RPMI8226 (cell line): Measurements from ENCODE around the gene CGB7.
A peak's percentile ranks its signal among the peaks of the same experiment; 100 is the strongest.

ENCODE experiments used
- DNase-seq: peaks from one replicate; pipeline ENCODE4 v3.0.0-alpha.2; 2015

CGB7 gene

DNA sequence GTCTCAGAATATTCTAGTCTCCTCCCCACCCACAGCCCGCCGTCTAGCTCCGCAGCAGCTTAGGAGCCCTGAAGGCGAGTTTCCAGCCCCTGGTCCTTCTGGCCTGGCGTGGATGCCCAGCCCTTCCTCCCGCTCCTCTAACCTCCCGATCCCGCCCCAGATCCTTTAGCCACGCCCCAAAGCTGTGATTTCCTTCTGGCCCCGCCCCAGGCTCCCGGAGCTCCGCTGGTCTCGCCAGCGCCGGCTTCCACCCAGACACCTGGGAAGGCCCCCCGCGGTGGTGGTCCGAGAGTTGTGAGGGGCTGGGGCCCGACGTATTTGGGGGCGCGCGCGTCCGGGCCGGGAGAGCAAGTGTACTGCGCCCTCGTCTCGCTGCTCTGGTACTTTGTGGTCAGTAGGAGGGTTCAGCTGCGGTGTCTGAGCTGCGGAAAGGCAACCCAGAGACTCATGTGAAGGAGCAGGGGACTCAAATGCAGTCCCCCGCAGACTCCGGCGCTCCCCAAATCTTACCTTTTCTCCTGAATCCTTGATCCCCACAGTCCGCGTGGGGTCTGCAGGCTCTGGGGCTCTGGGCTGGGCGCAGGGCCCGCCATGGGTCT, at the start of gene CGB7:
TSS of gene CGB7 (minus strand) at position 114 of the 599 bp plus-strand sequence. CDS start 2,374 bp downstream, outside the sequence.
- no peak for DNase-seq

DNA sequence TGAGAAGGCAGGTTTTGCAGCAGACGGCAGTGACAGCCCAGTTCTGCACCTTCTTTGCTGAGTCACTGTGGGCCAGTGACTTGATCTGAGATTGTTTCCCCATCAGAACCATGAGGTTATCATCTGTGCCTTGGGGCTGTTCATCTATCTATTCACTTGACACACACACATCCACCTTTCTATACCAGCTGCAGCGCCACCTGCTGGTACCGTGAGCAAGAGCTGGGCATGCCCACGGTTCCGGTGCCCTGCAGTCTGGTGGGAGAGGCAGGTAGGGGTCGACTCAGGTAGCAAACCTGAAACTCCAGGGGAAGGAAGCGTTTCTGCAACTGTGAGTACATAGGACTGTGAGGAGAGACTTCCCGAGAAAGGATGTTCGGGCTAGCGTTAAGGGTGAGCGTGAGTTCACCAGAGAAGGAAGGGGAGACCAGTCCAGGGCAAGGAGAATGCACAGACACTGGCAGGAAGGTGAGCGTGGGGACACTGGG, 49.1 kb upstream of the CGB7 start:
- peak; percentile 40 for DNase-seq

DNA sequence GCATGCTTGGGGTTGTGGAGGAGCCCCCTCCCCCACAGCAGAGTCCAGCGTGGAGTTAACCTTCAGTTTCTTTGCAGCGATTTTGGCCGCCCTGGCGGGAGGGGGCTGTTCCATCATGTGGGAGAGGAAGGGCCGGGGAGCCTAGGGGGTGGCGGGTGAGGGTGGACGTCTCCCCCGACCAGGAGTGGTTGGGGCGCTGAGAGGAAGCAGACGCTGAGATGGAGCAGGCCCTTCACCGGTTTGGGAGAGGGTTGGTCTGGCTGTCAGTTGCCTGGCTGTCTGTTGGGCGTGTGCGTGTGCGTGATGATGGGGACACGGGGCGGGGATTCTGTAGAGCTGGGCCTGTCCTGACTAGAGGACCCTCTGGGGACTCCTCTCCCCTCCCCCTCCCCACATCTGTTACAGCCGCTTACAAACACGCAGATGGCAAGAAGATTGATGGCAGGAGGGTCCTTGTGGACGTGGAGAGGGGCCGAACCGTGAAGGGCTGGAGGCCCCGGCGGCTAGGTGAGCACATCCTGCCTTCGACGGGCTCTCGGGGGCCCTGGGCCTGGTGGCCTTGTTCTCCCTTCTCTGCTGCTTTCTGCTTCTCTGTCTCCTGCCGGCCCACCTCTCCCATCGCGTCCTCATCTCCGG, 46.8 kb upstream of the CGB7 start:
- DNase-seq, result no peak

DNA sequence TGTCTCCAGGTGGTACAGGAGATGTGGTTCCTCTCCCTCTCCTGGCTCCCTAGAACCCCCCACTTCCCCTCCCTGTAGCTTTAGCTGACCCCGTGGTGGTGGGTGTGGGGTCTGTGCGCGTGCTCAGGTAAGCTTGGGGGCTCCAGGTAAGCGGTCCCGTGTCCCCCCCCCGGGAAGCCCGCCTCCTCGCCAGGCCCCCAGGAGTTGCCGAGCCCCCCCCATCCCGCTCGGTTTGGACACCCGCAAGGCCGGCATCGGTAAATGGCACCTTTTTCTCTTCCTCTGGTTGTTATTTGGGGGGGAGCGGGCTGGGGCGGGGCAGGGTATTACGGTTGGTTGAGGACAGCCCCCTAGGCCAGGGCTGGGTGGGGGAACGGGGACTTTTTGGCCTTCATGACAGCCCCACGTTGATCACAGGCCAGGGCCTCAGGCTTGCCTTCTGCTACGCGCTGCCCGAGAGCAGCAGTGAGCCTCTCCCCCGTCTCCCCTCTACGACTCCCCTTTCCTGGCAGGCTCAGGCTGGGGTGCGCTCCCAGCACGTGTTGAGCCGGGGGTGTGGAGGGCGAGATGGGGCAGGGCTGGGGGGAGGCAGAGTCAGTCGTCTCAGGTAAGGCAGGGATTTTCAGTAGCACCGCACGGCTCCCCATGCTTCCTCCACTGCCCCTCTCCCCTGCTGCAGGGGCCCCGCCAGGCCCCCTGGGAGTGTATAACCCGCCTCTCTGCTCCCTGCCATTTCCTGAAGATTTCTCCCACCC, 46.0 kb upstream of the CGB7 start:
- no peak for DNase-seq

DNA sequence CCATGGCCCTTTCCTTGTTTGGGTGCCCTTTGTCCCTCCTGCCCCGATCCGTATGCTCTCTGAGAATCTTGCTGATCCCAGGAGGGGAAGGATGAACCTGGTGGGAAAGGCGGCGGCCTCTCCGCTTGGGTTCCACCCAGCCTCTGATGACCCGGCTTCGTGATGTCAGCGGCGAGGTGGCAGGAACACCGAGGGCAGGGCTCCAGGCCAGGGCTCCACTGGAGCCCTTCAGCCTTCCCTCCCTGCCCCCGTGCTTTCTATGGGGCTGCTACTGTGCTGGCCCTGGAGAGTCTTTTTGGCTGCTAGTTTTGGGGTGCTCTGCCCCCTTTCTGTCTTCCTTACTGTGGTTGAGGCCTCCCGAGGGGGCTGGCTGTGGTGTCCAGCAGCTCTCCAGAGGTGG, 44.8 kb upstream of the CGB7 start:
- DNase-seq, result no peak

DNA sequence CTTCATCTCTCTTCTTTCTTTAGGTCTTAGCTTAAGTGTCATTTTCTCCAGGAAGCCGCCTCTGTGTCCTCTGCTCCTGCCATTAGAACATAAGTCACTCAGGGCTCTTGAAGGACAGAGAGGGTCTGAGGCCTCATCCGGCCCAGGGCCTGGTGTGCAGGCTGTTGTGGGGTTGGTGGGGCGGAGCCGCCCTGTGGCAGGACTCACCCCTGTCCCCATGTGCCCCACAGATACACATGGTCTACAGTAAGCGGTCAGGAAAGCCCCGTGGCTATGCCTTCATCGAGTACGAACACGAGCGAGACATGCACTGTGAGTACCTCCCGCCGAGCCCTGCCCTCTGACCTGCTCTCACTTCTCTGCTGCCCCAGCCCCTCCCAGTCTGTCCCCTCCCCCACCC, 43.6 kb upstream of the CGB7 start:
- DNase-seq, result no peak

DNA sequence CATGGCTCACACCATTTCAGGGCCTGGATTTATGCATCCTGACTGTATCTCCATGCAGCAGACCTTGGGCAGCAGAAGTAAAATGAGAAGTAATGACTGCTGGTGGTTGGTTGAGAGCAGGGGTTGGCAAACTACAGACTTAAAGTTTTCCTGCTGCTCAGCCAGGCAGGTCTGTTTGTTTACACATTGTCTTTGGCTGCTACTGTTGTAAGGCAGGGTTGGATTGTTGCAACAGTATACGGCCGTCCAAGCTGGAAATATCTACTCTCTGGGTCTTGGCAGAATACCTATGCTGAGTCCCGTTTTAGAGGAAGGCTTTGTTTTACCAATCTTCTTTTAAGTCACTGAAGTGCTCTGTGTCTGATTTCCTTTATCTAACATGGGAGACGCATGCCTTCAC, 41.2 kb upstream of the CGB7 start:
- DNase-seq, result no peak

DNA sequence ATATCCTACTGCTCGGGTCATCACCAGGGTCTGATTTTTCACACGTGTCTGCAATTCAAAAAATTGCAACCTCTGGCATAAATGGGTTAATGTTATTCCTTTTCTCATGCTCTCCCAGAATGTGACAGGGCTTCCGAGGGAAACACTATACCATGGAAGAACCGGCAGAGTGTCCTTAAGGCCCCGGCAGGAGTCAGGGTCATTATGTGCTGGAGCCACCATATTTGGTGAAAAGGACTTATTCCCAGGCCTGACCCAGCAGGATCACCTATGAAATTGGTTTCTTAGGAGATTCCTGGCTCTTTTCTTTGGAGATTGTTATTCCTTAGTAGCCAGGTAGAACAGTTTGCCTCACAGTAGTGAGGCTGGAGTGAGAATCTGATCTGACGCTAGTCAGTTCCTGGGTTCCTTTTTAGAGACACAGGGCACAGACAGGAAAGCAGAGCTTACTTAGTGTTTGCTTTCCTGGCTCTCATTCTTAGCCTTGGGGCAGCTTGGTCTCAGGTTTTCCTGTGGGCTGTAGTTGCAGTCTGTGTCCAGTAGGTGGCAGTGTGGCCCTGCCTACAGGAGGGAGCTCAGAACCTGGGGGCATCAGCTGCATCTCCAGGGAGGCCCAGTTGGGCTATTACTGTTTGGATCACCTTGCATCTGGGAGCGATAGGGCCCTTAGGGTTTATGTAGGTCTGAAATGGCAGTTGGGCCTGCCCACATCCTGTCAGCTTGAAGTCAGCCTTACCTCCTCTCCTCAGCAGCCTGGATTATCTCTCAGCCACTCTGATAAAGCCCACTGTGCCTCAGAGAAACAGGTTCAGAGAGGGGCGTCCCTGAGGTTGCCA, 40.1 kb upstream of the CGB7 start:
- DNase-seq, result peak; percentile 66

DNA sequence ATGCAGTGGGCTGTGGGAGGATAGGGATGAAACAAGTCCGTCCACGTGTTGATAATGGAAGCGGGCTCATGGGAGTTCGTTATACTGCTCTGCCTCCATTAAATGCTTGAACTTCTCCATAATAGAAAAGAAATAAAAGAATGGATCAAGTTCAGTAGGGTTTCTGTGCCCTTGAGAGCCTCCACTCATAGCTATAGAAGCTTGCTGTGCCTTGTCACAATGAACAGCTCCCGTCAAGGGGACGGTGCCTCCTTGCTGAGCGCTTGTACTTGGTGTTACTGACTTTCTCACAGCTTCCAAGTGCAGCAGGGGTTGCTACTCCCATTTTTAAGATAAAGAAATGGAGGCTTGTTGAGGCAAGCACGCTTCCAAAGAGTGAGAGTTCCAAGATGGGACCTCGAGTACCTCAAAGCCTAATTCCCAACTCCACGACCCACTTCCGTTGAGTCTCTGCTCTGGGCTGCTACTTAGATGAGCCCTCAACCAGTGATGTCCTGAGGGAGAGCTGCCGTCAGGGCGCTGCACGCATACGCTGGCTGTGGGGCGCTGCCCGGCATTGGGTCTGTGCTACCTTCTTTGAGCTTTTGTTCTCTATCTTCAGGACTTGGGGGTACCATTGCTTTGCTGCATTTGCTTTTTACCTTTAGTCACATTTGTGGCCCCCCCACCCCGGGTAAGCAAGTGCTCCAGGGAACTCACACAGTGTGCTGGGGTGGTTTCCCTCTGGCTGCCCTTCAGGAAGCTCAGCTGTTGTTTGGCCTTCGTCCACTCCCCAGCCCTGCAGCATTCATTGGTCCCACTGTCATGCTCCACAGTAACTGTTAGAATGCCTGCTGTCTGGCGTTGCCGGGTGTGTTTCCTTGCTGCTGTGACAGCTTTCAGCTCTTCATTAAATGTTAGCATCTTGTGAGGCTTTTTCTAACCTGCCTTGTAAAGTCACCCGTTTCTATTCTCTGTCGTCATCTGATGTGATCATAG, 37.2 kb upstream of the CGB7 start:
- DNase-seq, result no peak

DNA sequence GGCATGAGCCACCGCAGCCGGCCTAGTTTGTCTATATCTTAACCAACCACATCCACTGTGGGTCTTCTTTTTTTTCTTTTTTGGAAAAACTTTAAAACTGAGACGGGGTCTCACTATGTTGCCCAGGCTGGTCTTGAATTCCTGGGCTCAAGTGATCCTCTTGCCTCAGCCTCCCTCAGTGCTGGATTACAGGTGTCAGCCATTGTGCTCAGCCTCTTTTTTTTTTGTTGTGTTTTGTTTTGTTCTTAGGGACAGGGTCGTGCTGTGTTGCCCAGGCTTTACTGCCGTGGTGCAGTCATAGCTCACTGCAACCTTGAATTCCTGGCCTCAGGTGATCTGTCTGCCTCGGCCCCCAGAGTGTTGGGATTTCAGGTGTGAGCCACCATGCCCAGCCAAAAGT, 35.1 kb upstream of the CGB7 start:
- DNase-seq, result no peak

DNA sequence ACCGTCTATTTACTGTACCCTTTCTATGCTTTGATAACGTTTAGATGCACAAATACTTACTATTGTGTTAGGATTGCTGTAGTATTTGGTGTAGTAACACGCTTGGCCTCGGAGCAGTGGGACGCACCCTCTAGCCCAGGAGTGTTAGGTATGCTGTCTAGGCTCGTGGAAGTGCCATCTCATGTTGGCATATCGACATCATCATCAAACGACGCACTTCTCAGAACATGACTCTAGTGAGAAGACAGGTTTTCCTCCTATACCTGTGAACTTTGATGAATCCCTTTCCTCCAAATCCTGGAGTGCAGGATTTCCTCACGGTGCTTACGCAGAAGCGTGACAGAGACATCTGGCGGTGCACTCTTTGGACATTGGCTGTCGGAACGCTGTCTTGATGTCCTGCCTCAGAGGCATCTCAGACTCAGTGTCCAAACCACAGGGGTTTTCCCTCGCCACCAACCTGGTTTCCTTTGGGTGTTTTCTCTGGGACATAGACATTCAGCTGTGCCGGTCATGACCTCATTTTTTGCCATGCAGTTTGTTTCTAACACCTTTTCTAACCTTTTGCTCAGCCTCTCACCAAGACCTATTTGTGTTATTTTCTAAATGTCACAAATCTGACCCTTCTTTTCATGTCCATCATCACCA, 34.0 kb upstream of the CGB7 start:
- no peak for DNase-seq

DNA sequence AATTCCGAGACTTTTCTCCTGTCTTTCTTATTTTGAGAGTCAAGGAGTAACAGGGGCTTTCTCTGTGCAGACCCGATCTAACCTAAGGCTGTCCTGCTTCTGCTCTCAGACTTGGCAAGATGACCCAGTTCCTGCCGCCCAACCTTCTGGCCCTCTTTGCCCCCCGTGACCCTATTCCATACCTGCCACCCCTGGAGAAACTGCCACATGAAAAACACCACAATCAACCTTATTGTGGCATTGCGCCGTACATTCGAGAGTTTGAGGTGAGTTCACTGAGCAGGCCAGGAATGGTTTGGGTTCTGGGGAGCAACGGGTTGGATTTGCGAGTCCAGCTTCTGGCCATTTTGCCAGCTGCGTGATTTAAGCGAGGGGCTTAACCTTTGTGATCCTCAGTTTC, 28.7 kb upstream of the CGB7 start:
- DNase-seq, result no peak

DNA sequence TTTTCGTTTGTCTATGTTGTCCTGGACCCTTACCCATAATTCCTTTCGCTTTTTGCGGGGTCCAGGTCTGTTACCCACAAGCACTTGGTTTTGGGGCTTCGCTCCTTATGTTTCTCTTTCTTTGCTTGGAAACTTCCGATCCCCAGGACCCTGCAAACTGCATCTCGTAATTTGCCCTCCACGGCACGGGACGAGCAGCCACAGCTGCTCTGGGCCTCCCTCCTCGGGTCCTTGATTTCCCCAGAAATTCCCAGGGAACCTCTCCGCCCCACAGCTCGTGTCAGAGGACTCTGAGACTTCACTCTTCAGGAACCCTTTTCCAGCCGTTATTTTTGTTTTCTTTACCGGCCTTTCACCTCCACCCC, 28.3 kb upstream of the CGB7 start:
- DNase-seq, result no peak

DNA sequence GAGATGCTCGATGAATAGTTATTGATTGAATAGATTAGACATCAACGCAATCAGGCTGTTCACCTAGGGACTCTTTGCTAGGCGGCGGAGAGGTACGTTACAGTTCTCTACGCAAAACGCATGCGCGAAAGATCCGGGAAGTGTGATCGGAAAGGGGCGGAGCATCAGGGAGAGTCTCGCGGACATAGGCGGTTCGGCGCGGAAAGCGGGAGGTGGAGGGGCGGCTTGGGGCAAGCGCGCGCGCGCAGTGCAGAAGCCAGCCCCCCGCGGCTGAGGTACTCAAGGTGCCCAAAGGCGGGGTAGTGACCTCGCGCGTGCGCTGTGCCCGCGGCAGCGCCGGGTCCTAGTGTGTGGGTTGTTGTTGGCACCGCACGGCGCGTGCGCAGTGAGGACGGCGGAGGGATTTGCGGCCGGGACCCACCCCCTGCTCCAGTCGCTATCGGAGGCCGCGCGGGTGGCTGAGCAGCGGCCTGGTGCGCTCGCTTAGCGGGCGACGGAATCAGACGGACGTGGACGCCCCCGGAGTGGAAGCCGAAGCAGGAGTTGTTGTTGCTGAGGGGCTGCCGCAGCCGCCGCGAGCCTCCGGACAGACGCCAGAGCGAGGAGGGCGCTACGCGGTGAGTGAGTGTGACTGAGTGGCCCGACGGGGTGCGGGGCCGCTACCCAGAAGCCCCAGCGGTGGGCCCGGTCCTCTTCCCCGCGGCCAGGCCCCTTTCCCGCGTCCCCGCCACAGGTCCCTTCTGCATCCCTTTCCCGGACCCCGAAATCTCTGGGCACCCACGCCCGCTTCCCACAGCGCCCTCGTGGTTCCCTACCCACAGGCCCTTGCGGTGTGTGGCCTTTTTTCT, 27.7 kb upstream of the CGB7 start, which contains the start of gene SNRNP70:
TSS of gene SNRNP70 (plus strand) at position 432 of the 848 bp plus-strand sequence. CDS start 964 bp downstream, outside the sequence.
- peak; percentile 98 for DNase-seq

DNA sequence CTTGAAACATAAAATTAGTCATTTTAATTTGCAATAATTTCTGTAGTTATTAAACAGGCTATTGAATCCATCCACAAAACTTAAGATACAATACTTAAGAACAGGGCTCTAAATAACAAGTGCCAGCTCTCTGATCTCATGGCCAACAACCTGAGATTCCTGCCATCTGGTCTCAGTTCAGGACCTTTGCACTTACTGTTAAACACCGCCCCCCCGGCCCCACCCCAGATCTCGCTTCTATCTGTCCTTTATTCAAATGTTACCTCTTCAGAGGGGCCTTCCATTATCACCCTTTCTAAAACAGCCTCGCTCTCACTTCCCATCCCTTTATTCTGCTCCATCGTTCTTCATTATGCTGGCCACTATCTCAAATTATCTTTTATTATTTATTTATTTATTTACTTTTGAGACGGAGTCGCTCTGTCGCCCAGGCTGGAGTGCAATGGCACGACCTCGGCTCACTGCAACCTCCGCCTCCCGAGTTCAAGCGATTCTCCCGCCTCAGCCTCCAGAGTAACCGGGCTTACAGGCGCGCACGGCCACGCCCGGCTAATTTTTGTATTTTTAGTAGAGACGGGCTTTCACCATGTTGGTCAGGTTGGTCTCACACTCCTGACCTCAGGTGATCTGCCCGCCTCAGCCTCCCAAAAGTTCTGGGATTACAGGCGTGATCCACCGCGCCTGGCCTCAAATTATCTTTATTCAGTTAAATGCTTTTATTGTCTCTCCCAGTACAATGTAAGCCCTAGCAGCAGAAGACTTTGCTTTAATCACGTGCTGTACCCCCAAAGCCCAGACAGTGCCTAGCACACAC, 26.9 kb upstream of the CGB7 start:
- no peak for DNase-seq

DNA sequence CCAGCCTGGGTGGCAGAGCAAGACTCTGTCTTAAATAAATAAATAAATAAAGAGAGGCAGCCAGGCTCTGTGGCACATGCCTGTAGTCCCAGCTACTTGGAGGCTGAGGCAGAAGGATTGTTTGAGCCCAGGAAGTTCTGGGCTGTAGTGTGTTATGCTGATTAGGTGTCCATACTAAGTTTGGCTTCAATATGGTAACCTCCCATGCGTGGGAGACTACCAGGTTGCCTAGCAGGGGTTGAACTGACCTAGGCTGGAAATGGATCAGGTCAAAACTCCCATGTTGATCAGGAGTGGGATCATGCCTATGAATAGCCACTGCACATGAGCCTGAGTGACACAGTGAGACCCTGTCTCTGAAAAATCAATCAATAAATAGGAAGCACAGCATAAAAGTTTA, 23.7 kb upstream of the CGB7 start:
- no peak for DNase-seq

DNA sequence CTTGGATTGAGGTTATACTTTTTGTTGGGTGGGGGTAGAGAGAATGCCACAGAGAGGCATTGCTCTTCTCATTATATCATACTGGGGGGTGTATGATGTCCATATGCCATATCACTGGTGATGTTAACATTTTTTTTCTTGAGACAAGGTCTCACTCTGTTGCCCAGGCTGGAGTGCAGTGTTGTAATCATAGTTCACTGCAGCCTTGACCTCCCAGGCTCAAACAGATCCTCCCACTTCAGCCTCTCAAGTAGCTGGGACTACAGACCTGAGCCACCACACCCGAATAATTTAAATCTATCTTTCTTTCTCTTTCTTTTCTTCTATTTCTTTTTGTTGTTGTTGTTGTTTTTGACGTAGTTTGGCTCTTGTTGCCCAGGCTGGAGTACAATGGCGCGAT, 22.8 kb upstream of the CGB7 start:
- no peak for DNase-seq

DNA sequence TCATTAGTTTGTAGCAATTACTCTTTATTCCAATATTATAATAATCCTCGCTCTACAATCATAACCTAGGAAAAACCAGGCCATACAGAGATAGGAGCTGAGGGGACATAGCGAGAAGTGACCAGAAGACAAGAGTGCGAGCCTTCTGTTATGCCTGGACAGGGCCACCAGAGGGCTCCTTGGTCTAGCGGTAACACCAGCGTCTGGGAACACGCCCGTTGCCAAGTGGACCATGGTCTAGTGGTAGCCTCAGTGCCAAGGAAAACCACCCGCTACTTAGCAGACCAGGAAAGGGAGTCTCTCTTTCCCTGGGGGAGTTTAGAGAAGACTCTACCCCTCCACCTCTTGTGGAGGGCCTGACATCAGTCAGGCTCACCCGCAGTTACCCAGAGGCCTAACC, 17.3 kb upstream of the CGB7 start:
- peak; percentile 19 for DNase-seq
